ENCODE results near the gene TLL1. TPM values are rescaled to one million over a fixed set of nuclear protein-coding genes. Genes with fewer than 3 reads are reported as not detected.

The TLL1 gene
- total RNA-seq, 1 donor: not detected

DNA sequence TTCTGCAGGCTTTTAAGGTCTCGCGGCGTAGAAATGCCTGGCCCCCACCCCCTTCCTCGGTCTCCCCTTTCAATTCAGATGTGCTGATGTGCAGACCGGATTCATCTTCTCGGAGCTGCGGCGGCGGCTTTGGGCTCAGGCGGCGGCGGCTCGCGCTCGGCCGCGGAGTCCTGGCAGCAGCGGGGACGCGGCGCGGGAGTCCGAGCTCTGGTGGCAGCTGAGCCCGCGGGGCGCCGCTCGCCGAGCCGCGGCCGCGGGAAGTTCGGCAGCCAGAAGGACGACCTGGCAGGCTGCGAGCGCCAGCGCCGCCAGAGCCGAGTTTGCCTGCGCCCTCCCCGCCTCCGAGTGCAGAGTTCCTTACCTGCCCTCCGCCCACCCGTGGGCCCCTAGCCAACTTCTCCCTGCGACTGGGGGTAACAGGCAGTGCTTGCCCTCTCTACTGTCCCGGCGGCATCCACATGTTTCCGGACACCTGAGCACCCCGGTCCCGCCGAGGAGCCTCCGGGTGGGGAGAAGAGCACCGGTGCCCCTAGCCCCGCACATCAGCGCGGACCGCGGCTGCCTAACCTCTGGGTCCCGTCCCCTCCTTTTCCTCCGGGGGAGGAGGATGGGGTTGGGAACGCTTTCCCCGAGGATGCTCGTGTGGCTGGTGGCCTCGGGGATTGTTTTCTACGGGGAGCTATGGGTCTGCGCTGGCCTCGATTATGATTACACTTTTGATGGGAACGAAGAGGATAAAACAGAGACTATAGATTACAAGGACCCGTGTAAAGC lies 448 bp downstream of the TLL1 start:
- Histone ChIP-seq H3K9me3 (ENCODE audit: low read depth, low read length) (no peaks in the 10 kb centered on the region), H3K4me1 (ENCODE audit: insufficient read depth, low read length) (no peaks in the 10 kb centered on the region), H3K4me3 (ENCODE audit: low read length) (no peak overlapping the region), H3K27me3 (ENCODE audit: insufficient read depth, low read length) (peaks cover 54% of the 10 kb centered on the region)

- Histone ChIP-seq H3K4me1 (ENCODE audit: insufficient read depth, low read length) (no peaks in the 10 kb centered on the region), H3K27me3 (ENCODE audit: insufficient read depth, low read length) (peaks cover 54% of the 10 kb centered on the region), H3K9me3 (ENCODE audit: low read depth, low read length) (no peaks in the 10 kb centered on the region), H3K4me3 (ENCODE audit: low read length) (no peak overlapping the region)
Observed at GRCh38 chr4:165874072-165874790, 1.2 kb downstream of the TLL1 start.

GRCh38 chr4:165874791-165875371 lies 1.8 kb downstream of the TLL1 start:
- no peak overlapping the region for H3K4me3 ChIP-seq (ENCODE audit: low read length)
- peaks cover 54% of the 10 kb centered on the region for H3K27me3 ChIP-seq (ENCODE audit: insufficient read depth, low read length)
- no peaks in the 10 kb centered on the region for H3K9me3 ChIP-seq (ENCODE audit: low read depth, low read length)
- H3K4me1 ChIP-seq (ENCODE audit: insufficient read depth, low read length): no peaks in the 10 kb centered on the region

- peaks cover 54% of the 10 kb centered on the region for H3K27me3 ChIP-seq (ENCODE audit: insufficient read depth, low read length)
- H3K9me3 ChIP-seq (ENCODE audit: low read depth, low read length): no peaks in the 10 kb centered on the region
- H3K4me3 ChIP-seq (ENCODE audit: low read length): no peak overlapping the region
- H3K4me1 ChIP-seq (ENCODE audit: insufficient read depth, low read length): no peaks in the 10 kb centered on the region
Observed at GRCh38 chr4:165875446-165875845, 2.4 kb downstream of the TLL1 start.

DNA sequence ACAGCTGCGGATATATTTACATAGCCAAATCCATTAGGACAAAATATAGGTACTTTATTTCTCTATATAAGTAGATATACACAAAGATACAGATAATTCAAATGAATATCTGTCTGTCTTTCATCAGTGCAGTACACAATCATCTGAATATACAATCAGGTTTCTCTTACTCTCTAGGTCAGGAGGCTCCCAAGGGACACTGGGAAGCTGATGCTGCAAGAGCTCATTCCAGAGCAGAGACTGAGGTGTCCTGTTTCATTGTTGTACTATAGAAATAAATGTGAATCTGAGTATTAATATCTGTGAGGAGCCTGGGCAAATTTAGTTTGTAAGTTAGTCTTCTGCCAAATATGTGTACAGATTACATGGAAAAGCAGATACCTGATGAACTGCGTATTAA lies 4.2 kb downstream of the TLL1 start:
- no peaks in the 10 kb centered on the region for H3K4me1 ChIP-seq (ENCODE audit: insufficient read depth, low read length)
- H3K9me3 ChIP-seq (ENCODE audit: low read depth, low read length): no peaks in the 10 kb centered on the region
- H3K27me3 ChIP-seq (ENCODE audit: insufficient read depth, low read length): peaks cover 39% of the 10 kb centered on the region
- H3K4me3 ChIP-seq (ENCODE audit: low read length): no peak overlapping the region

DNA sequence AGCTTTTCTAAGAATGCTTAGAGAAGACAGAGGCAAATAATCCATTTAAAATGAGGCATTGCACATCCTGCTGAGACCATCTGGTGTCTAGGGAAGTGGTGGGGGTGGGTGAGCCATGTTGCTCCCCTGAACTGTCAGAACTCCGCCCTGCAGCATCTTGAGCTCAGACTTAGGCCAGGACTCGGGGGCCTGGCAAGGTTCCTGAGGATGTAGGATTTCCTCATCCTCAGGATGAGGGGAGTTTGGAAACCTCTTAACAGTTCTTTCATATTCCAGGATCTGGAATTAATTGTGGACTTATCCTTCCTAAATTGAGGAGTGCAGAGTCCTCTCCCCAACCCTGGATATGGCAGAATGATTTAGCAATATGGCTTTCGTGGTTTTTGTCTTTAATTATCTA lies 6.6 kb downstream of the TLL1 start:
- H3K9me3 ChIP-seq (ENCODE audit: low read depth, low read length): no peaks in the 10 kb centered on the region
- no peaks in the 10 kb centered on the region for H3K4me1 ChIP-seq (ENCODE audit: insufficient read depth, low read length)
- no peak overlapping the region for H3K4me3 ChIP-seq (ENCODE audit: low read length)
- peaks cover 18% of the 10 kb centered on the region for H3K27me3 ChIP-seq (ENCODE audit: insufficient read depth, low read length)

- Histone ChIP-seq H3K9me3 (ENCODE audit: low read depth, low read length) (no peaks in the 10 kb centered on the region), H3K4me3 (ENCODE audit: low read length) (no peak overlapping the region), H3K27me3 (ENCODE audit: insufficient read depth, low read length) (no peaks in the 10 kb centered on the region), H3K4me1 (ENCODE audit: insufficient read depth, low read length) (no peaks in the 10 kb centered on the region)
Observed at GRCh38 chr4:165894159-165894558, 21.1 kb downstream of the TLL1 start.

DNA sequence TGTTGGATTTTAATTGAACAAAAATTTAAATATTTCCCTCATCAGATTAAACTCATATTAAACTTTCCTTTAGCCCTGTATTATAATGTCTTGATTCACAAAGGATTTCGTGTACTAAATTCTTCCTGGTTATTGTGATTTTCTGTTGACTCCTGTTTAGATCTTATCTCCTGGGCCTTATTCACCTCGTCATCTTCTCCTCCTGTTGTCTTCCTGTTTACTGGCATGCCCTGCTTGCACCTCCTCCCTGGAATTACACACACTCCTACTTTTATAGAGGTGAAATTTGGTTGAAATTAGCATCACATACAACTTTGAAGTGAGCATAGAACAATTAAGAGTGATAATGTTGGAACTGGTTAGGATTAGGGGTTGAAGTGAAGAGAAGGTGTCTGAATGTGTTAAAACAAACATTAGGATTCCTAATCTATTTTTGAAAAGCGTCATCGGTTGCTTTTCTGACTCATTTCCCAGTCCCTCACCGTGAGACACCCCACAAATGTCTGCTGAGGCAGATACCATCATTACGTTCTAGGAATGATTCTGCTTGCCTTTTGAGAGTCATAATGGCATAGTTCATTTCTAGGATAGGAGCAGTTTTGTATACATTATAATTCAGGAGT lies 32.5 kb downstream of the TLL1 start:
- H3K4me3 ChIP-seq (ENCODE audit: low read length): no peak overlapping the region
- no peaks in the 10 kb centered on the region for H3K4me1 ChIP-seq (ENCODE audit: insufficient read depth, low read length)
- H3K27me3 ChIP-seq (ENCODE audit: insufficient read depth, low read length): no peaks in the 10 kb centered on the region

GRCh38 chr4:165906272-165906671 lies 33.2 kb downstream of the TLL1 start:
- Histone ChIP-seq H3K27me3 (ENCODE audit: insufficient read depth, low read length) (no peaks in the 10 kb centered on the region), H3K9me3 (ENCODE audit: low read depth, low read length) (no peaks in the 10 kb centered on the region), H3K4me3 (ENCODE audit: low read length) (no peak overlapping the region), H3K4me1 (ENCODE audit: insufficient read depth, low read length) (no peaks in the 10 kb centered on the region)

More for the DNA sequence above, 32.5 kb downstream of the TLL1 start:
- H3K9me3 ChIP-seq (ENCODE audit: low read depth, low read length): no peaks in the 10 kb centered on the region

GRCh38 chr4:165909947-165910346 lies 36.9 kb downstream of the TLL1 start:
- Histone ChIP-seq H3K27me3 (ENCODE audit: insufficient read depth, low read length) (no peaks in the 10 kb centered on the region), H3K9me3 (ENCODE audit: low read depth, low read length) (no peaks in the 10 kb centered on the region), H3K4me1 (ENCODE audit: insufficient read depth, low read length) (no peaks in the 10 kb centered on the region)

GRCh38 chr4:165915215-165915614 lies 42.2 kb downstream of the TLL1 start:
- H3K27me3 ChIP-seq (ENCODE audit: insufficient read depth, low read length): no peaks in the 10 kb centered on the region
- no peaks in the 10 kb centered on the region for H3K9me3 ChIP-seq (ENCODE audit: low read depth, low read length)
- no peak overlapping the region for H3K4me3 ChIP-seq (ENCODE audit: low read length)

More at GRCh38 chr4:165909947-165910346, 36.9 kb downstream of the TLL1 start:
- no peak overlapping the region for H3K4me3 ChIP-seq (ENCODE audit: low read length)

GRCh38 chr4:165921546-165921945 lies 48.5 kb downstream of the TLL1 start:
- H3K4me1 ChIP-seq (ENCODE audit: insufficient read depth, low read length): no peaks in the 10 kb centered on the region
- no peaks in the 10 kb centered on the region for H3K9me3 ChIP-seq (ENCODE audit: low read depth, low read length)
- H3K27me3 ChIP-seq (ENCODE audit: insufficient read depth, low read length): no peaks in the 10 kb centered on the region

More at GRCh38 chr4:165915215-165915614, 42.2 kb downstream of the TLL1 start:
- no peaks in the 10 kb centered on the region for H3K4me1 ChIP-seq (ENCODE audit: insufficient read depth, low read length)

DNA sequence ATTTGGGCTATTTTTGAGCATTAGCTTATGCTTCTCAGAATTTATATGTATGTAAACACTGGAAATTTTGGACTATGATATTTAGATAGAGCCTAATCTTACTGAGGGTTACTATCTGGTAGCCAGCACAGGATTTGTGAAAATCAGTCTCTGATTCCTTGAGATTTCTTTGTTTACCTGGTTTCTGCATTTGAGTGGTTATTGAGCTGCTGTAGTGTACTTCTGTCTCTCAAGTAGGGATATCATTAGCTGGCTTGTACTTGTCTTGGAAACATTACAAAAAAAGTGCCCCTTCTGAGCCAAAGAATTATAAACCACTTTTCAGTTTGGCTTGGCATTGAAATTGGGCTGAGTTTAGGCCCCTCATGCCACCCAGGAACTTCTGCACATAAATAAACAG lies 49.7 kb downstream of the TLL1 start:
- Histone ChIP-seq H3K4me3 (ENCODE audit: low read length) (no peak overlapping the region), H3K4me1 (ENCODE audit: insufficient read depth, low read length) (no peaks in the 10 kb centered on the region), H3K27me3 (ENCODE audit: insufficient read depth, low read length) (no peaks in the 10 kb centered on the region), H3K9me3 (ENCODE audit: low read depth, low read length) (no peaks in the 10 kb centered on the region)

More at GRCh38 chr4:165921546-165921945, 48.5 kb downstream of the TLL1 start:
- no peak overlapping the region for H3K4me3 ChIP-seq (ENCODE audit: low read length)

- H3K9me3 ChIP-seq (ENCODE audit: low read depth, low read length): no peaks in the 10 kb centered on the region
- H3K27me3 ChIP-seq (ENCODE audit: insufficient read depth, low read length): no peaks in the 10 kb centered on the region
- no peaks in the 10 kb centered on the region for H3K4me1 ChIP-seq (ENCODE audit: insufficient read depth, low read length)
- H3K4me3 ChIP-seq (ENCODE audit: low read length): no peak overlapping the region
Observed at GRCh38 chr4:165926307-165926706, 53.3 kb downstream of the TLL1 start.

- no peaks in the 10 kb centered on the region for H3K4me1 ChIP-seq (ENCODE audit: insufficient read depth, low read length)
- no peak overlapping the region for H3K4me3 ChIP-seq (ENCODE audit: low read length)
- H3K27me3 ChIP-seq (ENCODE audit: insufficient read depth, low read length): no peaks in the 10 kb centered on the region
- H3K9me3 ChIP-seq (ENCODE audit: low read depth, low read length): no peaks in the 10 kb centered on the region
Observed at GRCh38 chr4:165927366-165927765, 54.3 kb downstream of the TLL1 start.
